DND-41 (cell line): ENCODE data around the gene SND1.

Experiments used
- EZH2 ChIP-seq: IDR thresholded peaks from 3 replicates; pipeline ENCODE4 v1.6.1; 2012; ENCODE audit warnings: borderline replicate concordance, low read depth, mild to moderate bottlenecking, moderate library complexity, low read length, inconsistent platforms; ENCODE audit not compliant: severe bottlenecking
- TF ChIP-seq, protein P1 (sequence below): IDR thresholded peaks from 2 replicates; pipeline ENCODE4 v1.5.1; 2012; ENCODE audit warnings: borderline replicate concordance, low read length, moderate library complexity, mild to moderate bottlenecking; ENCODE audit not compliant: poor library complexity, severe bottlenecking; ENCODE audit errors: extremely low read depth

DNA sequence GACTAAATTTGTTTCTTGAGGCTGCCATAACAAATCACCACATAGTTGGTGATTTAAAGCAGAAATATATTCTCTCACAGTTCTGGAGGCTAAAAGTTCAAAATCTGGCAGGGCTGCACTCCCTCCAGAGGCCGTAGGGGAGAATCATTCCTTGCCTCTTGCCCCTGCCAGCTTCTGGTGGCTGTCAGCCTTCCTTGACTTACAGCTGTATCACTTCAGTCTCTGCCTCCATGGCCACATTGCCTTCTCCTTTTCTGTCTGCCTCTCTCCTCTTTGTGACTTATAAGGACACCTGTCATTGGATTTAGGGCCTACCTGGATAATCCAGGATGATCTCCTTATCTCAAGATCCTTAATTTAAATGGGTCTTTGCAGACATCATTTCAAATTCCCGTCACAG lies 385.1 kb downstream of the SND1 start:
- TF ChIP-seq, protein P1, sequence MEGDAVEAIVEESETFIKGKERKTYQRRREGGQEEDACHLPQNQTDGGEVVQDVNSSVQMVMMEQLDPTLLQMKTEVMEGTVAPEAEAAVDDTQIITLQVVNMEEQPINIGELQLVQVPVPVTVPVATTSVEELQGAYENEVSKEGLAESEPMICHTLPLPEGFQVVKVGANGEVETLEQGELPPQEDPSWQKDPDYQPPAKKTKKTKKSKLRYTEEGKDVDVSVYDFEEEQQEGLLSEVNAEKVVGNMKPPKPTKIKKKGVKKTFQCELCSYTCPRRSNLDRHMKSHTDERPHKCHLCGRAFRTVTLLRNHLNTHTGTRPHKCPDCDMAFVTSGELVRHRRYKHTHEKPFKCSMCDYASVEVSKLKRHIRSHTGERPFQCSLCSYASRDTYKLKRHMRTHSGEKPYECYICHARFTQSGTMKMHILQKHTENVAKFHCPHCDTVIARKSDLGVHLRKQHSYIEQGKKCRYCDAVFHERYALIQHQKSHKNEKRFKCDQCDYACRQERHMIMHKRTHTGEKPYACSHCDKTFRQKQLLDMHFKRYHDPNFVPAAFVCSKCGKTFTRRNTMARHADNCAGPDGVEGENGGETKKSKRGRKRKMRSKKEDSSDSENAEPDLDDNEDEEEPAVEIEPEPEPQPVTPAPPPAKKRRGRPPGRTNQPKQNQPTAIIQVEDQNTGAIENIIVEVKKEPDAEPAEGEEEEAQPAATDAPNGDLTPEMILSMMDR = no peak
- TF ChIP-seq EZH2 = no peak
